HG02798 (cell line): ENCODE results near the gene NDOR1.

Experiments
- ATAC-seq: cut with Tn5 transposase; IDR thresholded peaks from one replicate; pipeline ENCODE4 v1.9.1; 2021; ENCODE audit warnings: mild to moderate bottlenecking; ENCODE audit not compliant: unreplicated experiment, poor library complexity

The NDOR1 gene

DNA sequence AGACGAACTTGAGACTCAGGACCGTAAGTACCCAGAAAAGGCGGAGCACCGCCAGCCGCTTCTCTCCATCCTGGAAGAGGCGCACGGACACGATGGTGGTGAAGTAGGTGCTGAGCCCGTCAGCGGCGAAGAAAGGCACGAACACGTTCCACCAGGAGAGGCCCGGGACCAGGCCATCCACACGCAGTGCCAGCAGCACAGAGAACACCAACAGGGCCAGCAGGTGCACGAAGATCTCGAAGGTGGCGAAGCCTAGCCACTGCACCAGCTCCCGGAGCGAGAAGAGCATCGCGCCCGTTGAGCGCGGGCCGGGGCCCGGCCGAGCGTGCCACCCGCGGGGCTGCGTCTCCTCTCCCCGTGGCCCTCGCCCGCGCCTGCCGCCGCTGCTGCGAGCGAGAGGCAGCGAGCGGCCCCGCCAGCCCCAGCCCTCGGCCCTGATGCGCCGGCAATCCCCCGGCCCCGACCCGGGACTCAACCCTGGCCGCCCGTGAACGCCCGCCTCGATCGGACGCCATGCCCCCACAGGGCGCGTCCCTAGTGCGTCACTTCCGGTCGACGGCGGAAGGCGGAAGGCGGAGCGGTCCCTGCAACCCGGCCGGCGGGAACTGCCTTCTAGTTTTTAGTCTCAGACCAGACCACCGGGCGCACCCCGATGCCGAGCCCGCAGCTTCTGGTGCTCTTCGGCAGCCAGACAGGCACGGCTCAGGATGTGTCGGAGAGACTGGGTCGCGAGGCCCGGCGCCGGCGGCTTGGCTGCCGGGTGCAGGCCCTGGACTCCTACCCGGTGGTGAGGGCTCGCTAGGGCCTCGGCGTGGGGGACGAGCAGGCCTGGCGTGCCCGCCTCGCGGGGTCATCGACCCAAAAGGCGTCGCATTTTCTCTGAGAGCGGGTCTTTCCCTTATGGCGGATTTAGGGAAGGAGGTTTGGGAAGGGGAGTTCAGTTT lies at the start of gene NDOR1, which contains the start of gene TMEM203:
Gene NDOR1, plus strand, starts transcription at position 575 of the 944 bp plus-strand sequence. Its CDS starts 78 bp downstream, at position 653.
Gene TMEM203, minus strand, starts transcription at position 523 of the 944 bp plus-strand sequence. Its CDS starts 234 bp downstream, at position 289.
- ATAC-seq: peak; percentile 59

DNA sequence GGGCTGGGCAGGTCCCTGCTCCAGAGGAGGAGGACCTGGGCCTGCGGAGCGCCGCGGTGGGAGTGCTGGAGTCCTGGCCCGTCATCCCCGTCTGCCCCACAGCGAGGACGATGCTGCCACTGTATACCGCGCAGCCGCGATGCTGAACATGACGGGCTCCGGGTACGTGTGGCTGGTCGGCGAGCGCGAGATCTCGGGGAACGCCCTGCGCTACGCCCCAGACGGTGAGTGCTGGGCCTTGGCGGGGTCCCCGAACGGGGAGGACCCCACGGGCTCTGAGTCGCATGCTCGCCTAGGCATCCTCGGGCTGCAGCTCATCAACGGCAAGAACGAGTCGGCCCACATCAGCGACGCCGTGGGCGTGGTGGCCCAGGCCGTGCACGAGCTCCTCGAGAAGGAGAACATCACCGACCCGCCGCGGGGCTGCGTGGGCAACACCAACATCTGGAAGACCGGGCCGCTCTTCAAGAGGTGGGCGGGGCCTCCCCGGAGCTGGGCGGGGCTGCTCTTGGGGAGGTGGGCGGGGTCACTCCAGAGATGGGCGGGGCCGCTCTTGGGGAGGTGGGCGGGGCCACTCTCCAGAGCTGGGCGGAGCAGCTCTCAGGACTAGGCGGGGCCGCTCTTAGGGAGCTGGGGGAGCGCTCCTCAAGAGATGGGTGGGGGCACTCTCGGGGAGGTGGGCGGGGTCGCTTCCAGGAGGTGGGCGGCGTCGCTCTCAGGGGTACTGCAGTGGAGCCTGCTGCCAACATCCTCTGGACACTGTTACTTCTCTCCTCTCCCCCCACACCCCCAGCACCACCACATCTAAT lies 48.7 kb upstream of the NDOR1 start:
- ATAC-seq: peak; percentile 34

DNA sequence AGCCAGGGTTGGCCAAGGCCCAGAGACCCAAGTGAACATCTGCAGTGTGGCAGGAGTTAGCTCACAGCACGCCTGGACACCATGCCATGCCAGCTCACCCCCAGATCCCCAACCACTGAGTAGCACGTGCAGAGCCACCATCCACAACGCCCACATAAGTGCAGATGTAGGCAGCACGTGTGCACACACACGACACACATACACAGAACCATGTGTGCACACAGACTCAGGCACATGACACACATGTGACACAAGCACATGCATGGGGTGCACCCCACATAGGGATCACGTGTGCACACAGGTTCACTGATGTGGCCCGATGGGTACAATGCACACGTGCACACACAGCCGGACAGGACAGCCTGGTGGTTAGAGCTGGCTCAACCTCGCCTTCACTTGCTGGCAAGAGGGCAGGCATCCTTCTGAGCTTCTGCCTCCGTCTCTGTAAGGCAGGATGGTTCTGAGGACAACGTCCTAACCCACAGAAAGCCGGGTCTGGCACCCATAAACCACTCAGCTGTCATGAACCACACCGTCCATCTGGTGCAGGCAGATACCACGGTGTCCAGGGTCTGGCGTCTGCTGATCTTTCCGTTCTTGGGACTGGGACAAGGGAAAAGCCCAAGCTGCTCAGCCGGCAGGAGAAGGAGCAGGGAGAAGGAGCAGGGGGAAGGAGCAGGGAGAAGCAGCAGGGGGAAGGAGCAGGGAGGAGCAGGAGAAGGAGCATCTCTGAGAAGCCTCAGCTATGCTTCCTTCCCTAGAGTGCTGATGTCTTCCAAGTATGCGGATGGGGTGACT lies 47.7 kb upstream of the NDOR1 start:
- ATAC-seq: no peak

GRCh38 chr9:137158625-137159024 lies 46.9 kb upstream of the NDOR1 start:
- ATAC-seq: no peak

DNA sequence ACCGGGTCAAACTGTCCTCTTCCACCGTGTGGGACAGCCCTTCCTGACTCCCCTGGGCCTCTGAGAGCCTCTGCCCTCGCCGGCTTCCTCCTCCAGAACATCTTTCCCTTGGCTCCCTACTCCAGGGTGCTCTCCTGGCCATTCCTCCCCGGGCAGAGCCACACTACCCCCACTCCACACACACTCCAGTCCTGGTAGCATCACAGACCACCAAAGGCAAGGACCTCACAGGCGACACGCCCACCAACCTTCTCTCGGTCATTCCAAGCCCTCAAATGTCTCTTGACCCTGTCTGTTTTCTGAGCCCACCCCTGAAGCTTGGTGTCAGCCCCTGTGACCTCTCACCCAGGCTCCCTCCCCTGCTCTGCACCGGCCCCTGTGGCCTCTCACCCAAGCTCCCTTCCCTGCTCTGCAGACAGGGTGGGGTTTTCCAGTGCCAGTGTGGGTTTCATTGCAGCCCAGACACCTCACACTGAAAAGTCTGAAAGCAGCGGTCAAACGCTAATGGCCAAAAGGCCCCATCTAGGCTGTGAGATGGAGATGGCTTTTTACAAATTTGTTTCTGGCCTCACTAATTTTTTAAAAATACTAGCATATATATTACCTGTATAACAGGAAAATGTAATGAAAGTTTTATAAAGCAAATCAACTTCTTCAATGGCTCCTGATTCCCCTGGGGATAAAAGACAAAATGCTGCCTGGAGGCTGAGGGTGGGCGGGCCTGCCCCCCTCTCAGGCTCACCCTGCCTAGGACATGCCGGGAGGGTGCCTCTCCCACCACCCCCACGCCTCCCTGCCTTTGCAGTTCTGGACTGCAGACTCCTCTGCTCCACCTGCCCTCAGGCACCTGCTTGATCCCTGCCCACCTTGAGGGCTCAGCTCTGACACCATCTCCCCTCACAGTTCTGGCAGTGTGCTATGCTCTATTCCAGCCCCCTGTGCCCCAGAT lies 46.1 kb upstream of the NDOR1 start:
- no peak for ATAC-seq

GRCh38 chr9:137160054-137160425 lies 45.5 kb upstream of the NDOR1 start:
- ATAC-seq: no peak

GRCh38 chr9:137160716-137161557 lies 44.6 kb upstream of the NDOR1 start:
- no peak for ATAC-seq

DNA sequence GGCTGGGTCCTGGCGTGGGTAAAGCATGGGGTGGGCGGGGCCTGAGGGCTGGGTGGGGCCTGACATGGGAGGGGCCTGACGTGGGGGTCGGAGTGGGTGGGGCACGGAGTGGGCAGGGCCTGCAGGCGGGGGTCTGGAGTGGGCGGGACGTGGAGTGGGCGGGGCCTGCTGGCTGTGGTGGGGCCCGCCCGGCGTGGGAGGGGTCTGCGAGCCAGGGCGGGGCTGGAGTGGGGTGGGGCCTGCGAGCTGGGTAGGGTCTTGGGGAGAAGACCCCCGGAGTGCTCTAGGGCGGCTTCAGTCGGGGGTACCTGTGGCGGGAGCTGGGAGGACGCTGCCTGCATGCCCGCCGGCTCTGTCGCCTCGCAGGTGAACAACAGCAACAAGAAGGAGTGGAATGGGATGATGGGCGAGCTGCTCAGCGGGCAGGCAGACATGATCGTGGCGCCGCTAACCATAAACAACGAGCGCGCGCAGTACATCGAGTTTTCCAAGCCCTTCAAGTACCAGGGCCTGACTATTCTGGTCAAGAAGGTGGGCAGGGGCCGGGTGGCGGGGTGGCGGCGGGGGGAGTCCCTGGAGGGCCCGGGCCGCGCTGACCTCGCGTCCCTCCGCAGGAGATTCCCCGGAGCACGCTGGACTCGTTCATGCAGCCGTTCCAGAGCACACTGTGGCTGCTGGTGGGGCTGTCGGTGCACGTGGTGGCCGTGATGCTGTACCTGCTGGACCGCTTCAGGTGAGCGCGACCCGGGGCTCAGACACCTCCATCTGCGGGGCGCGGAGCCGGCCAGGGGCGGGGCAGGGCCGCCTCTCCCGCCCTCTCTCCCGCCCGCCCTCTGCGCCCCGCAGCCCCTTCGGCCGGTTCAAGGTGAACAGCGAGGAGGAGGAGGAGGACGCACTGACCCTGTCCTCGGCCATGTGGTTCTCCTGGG lies 43.7 kb upstream of the NDOR1 start:
- no peak for ATAC-seq

GRCh38 chr9:137162505-137163364 lies 42.8 kb upstream of the NDOR1 start:
- no peak for ATAC-seq

DNA sequence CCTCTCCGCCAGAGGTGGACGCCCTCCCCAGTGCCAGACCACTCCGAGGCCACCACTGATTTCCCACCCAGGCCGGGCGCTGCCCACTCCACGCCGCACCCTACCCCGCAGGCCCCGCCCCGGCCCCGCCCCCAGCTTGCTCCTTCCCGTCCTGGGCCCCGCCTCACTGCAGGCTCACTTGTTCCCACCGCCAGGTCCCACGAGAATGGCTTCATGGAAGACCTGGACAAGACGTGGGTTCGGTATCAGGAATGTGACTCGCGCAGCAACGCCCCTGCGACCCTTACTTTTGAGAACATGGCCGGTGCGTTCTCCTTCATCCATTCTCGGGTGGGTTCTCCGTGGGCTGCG lies 42.2 kb upstream of the NDOR1 start:
- ATAC-seq: no peak

DNA sequence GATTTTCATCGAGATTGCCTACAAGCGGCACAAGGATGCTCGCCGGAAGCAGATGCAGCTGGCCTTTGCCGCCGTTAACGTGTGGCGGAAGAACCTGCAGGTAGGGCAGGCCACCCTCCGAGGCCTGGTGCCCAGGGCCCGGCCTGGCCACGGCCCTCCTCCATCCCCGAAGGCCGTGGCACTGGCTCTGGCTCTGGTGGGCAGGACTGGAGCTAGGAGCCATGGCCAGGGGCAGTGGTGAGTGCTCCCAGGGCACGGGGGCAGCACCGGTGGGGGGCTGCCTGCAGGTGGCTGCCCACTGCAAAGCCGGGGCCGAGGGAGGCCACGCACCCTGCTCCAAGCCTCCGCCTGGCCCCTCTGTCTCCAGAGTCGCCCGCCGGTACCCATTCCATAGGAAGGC lies 41.7 kb upstream of the NDOR1 start:
- ATAC-seq: no peak

DNA sequence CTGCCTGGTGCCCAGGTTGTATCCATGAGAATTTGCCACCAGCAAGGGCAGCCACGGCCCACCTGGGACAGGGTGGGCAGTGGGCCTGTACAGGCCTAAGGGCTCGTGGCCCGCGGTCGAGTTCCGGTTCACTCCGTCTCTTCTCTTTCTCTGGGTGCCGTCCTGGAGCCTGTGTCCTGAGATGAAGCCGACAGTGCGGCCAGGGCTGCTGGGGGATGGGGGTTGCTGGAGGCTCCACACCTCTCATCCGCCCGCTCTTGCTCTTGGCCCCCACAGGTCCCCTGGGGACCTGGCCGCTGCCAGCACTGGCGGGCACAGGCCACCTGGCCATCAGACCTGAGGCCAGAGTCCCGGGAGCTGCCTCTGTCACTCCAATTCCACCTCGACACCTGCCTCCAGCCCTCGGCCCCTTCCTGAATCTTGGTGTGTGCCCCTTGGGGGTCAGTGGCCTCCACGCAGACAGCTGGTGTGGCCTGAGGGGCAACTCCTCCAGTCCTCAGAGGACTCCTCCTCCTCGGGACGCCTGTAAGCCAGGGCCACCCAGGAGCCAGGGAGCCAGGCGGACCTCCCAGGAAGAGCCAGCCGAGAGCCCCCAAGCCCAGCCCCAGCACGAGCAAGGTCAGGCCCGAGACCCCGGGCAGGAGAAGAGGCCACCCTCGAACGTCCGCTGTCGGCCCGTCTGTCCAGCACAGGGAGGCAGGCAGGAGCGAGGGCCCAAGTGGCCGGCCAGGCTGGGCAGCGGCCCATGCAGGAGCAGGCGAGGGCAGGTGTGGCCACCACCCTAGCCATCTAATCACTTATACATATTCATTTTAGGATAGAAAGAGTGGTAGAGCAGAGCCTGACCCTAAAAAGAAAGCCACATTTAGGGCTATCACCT lies 40.9 kb upstream of the NDOR1 start:
- ATAC-seq: no peak

GRCh38 chr9:137165250-137165836 lies 40.2 kb upstream of the NDOR1 start:
- no peak for ATAC-seq

DNA sequence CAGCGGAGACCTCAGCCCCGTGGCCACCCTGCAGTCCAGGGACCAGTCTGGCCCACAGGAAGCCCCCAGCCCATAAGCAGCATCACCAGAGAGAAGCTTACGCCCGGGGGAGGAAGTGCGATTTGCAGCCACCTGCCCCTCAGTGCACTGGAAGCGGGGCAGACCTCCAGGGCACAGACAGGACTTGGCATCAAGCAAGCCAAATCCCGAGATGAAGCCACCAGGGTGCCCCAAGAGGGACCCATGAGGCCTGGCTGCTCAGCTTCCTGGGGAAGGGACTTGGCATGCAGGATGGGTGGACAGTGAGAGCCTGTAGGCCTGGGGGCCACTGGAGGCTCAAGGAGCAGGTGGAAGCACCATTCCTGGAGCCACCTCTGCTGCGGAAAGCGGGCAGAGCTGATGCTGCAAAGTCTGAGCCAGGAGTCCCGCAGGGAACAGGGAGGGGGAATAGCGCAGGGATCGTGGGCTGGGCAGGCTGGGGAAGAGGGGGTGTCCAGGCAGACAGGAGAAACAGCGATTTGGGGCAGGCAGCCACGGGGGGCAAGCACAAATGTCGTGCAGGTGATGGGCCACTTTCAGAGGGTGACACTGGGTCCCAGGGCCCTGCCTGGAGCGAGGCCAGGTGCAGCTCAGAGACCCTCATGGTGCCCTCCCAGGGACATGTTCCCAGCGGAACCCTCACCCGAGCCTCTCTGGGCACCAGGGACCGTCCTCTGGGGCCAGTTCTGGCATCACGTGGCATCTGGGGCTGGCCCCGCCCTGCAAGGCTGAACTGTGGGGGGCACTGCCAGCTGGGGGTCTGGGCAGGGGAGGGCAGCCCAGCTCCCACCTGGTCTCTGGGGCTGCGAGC lies 38.9 kb upstream of the NDOR1 start:
- ATAC-seq: no peak
